K562 (cell line): ENCODE results near the gene WBP1L. TPM values are rescaled to one million over a fixed set of nuclear protein-coding genes. Genes with fewer than 3 reads are reported as not detected.
A peak's percentile ranks its signal among the peaks of the same experiment; 100 is the strongest.

Source experiments
- CREB1 ChIP-seq, 2 experiments: sonication (generic) in 1 of 2; formaldehyde crosslinking in 1 of 2; IDR thresholded peaks; 2 replicates each; pipeline versions ENCODE4 v1.6.1 to v1.8.0; 2012 to 2022; ENCODE audit warnings: inconsistent platforms in 1 of 2, mild to moderate bottlenecking in 1 of 2, missing genetic modification reagents in 1 of 2, moderate library complexity in 1 of 2
- ELF2 ChIP-seq: fragments of 250-450 bp; sonication (Bioruptor Pico); IDR thresholded peaks from 2 replicates; pipeline ENCODE4 v1.5.0; 2021; ENCODE audit warnings: mild to moderate bottlenecking
- FOXA1 ChIP-seq: fragments of 450-650 bp; IDR thresholded peaks from 2 replicates; pipeline ENCODE4 v1.6.1; 2016; ENCODE audit warnings: mild to moderate bottlenecking, borderline replicate concordance
- FOXK2 ChIP-seq, 2 experiments: fragments of 450-650 bp; IDR thresholded peaks in 1 of 2; conservative IDR thresholded peaks in 1 of 2; 2 replicates each; pipeline ENCODE4 v1.6.1; 2016; ENCODE audit warnings: low read depth in 2 of 2, mild to moderate bottlenecking in 1 of 2
- HBP1 ChIP-seq: fragments of 450-650 bp; formaldehyde crosslinking; IDR thresholded peaks from 2 replicates; pipeline ENCODE4 v1.4.0; 2022; ENCODE audit warnings: missing genetic modification characterization
- MAZ ChIP-seq, 2 experiments: fragments of 450-650 bp in 1 of 2; sonication (generic) in 1 of 2; formaldehyde crosslinking; IDR thresholded peaks in 1 of 2; conservative IDR thresholded peaks in 1 of 2; 2 replicates each; pipeline versions ENCODE4 v1.4.0 to v1.5.0; 2020; ENCODE audit warnings: mild to moderate bottlenecking in 1 of 2, missing genetic modification reagents in 1 of 2
- MEIS2 ChIP-seq: fragments of 450-650 bp; IDR thresholded peaks from 2 replicates; pipeline ENCODE4 v1.6.1; 2014; ENCODE audit warnings: mild to moderate bottlenecking; ENCODE audit not compliant: partially characterized antibody
- POU5F1 ChIP-seq: fragments of 150-350 bp; IDR thresholded peaks from 2 replicates; pipeline ENCODE4 v1.6.1; 2014; ENCODE audit warnings: borderline replicate concordance, low read length, low read depth, mild to moderate bottlenecking; ENCODE audit not compliant: partially characterized antibody
- ZBTB40 ChIP-seq, 2 experiments: fragments of 450-650 bp in 1 of 2; sonication (generic) in 1 of 2; formaldehyde crosslinking in 1 of 2; IDR thresholded peaks; 2 replicates each; pipeline versions ENCODE4 v1.7.1 to v1.9.0; 2016 to 2022; ENCODE audit warnings: inconsistent platforms in 1 of 2, mild to moderate bottlenecking in 1 of 2, missing genetic modification reagents in 1 of 2
- ZNF280A ChIP-seq: fragments of 450-650 bp; IDR thresholded peaks from 2 replicates; pipeline ENCODE4 v1.6.1; 2018; ENCODE audit warnings: mild to moderate bottlenecking, low read depth; ENCODE audit not compliant: partially characterized antibody
- ZNF395 ChIP-seq: fragments of 200-800 bp; sonication (Bioruptor generic); IDR thresholded peaks from 2 replicates; pipeline ENCODE4 v1.6.1; 2017; ENCODE audit warnings: missing genetic modification characterization, missing compliant biosample characterization
- polyA plus RNA-seq, 8 experiments: library from polyadenylated mRNA; depleted of rRNA in 4 of 8; stranded (reverse) in 5 of 8; unstranded in 3 of 8; fragments of >200 nt; fragmentation: Nextera tagmentation in 2 of 8; fragmentation: Illumina TruSeq in 1 of 8; extraction: Ambion mirVana in 2 of 8; extraction: Trizol in 1 of 8; gene quantifications; 2 replicates each; pipeline versions ENCODE4 v1.2.1 to v1.2.3, GENCODE V29; 2011 to 2014; ENCODE audit warnings: inconsistent platforms in 1 of 8, missing spikeins in 1 of 8
- total RNA-seq, 7 experiments: library from RNA; depleted of rRNA in 6 of 7; stranded (reverse); fragments of >200 nt in 6 of 7; fragmentation: Illumina TruSeq in 2 of 7; extraction: Trizol in 2 of 7; gene quantifications; 2 replicates each; pipeline versions ENCODE4 v1.2.1 to v1.2.3, GENCODE V29; 2011 to 2021; ENCODE audit warnings: low replicate concordance in 1 of 7

Gene WBP1L
- total and polyA plus RNA-seq, 9 of the 15 experiments (the other 6 are each of a cell fraction or from before 2014, with no cell fraction given): 3.2 to 14.4 (median 11.3) TPM

- peak; percentile 90 for TF ChIP-seq ZBTB40 (IDR thresholded peaks at IDR 0.05)
- TF ChIP-seq ZBTB40 (CRISPR knock-in tag; IDR thresholded peaks at IDR 0.05): no peak
- 0 out of 2 replicates have a peak, but pooled peaks have one; percentile 19 for TF ChIP-seq ZNF395 (CRISPR knock-in tag)
- TF ChIP-seq HBP1 (CRISPR knock-in tag): peak; percentile 72
- TF ChIP-seq ZNF280A: no peak
- TF ChIP-seq MAZ (CRISPR knock-in tag; conservative IDR thresholded peaks at IDR 0.05 in 1 of 2, IDR thresholded peaks at IDR 0.05 in 1 of 2): peak; percentile 42 to 77; a peak in 2 of 4 replicates
- peak; percentile 37 for TF ChIP-seq MEIS2
- peak; percentile 7 for TF ChIP-seq POU5F1
- peak in 1 of 2 experiments; percentile 59; a peak in 1 of 4 replicates for TF ChIP-seq FOXK2 (conservative IDR thresholded peaks at IDR 0.05 in 1 of 2, IDR thresholded peaks at IDR 0.05 in 1 of 2; ENCODE audit: low read depth in 2 of 2)
- no peak; the same call in 1 of the 2 replicates for TF ChIP-seq CREB1 (IDR thresholded peaks at IDR 0.05)
- TF ChIP-seq CREB1 (CRISPR knock-in tag; IDR thresholded peaks at IDR 0.05): peak; percentile 74
- TF ChIP-seq FOXA1: no peak
- TF ChIP-seq ELF2 (CRISPR knock-in tag): peak; percentile 98
Measured at GRCh38 chr10:102743588-102744373, at the start of gene WBP1L (continued).
